GDM1 (cell line): ENCODE measurements around the gene SIL1.
"Not testable (repeated sequence)": the region's sequence is repeated elsewhere in the genome, so short reads cannot be mapped to it uniquely, and the experiment has no call there.

Source experiments
- DNase-seq: peaks from one replicate; lab custom pipeline; 2025; lab: John Stamatoyannopoulos, UW

Gene SIL1

GRCh38 chr5:139140591-139141071, 57.5 kb downstream of the SIL1 start:
- peak; percentile 45 for DNase-seq

- DNase-seq, result no peak
These were observed 59.4 kb downstream of the SIL1 start for GRCh38 chr5:139138809-139139208.

- no peak for DNase-seq
These were observed 60.1 kb downstream of the SIL1 start for GRCh38 chr5:139138109-139138508.

- DNase-seq, result peak; percentile 33
These were observed 60.5 kb downstream of the SIL1 start for GRCh38 chr5:139137697-139138096.

- no peak for DNase-seq
These were observed 63.3 kb downstream of the SIL1 start for GRCh38 chr5:139134906-139135305.

GRCh38 chr5:139133282-139133681, 64.9 kb downstream of the SIL1 start:
- DNase-seq, result no peak

GRCh38 chr5:139132515-139132914, 65.7 kb downstream of the SIL1 start:
- DNase-seq, result no peak

- DNase-seq, result peak; percentile 21
These were observed 66.2 kb downstream of the SIL1 start for GRCh38 chr5:139131921-139132432.

- DNase-seq, result no peak
These were observed 66.7 kb downstream of the SIL1 start for GRCh38 chr5:139131465-139131864.

- no peak for DNase-seq
These were observed 67.1 kb downstream of the SIL1 start for GRCh38 chr5:139131062-139131461.

GRCh38 chr5:139130214-139130613, 68.0 kb downstream of the SIL1 start:
- no peak for DNase-seq

- no peak for DNase-seq
These were observed 71.5 kb downstream of the SIL1 start for GRCh38 chr5:139126711-139127111.

- no peak for DNase-seq
These were observed 72.2 kb downstream of the SIL1 start for GRCh38 chr5:139125991-139126390.

- no peak for DNase-seq
These were observed 73.2 kb downstream of the SIL1 start for GRCh38 chr5:139124774-139125520.

GRCh38 chr5:139121120-139121519, 77.0 kb downstream of the SIL1 start:
- no peak for DNase-seq

- no peak for DNase-seq
These were observed 77.6 kb downstream of the SIL1 start for GRCh38 chr5:139120521-139120920.

- DNase-seq, result no peak
These were observed 79.4 kb downstream of the SIL1 start for GRCh38 chr5:139118804-139119203.

- DNase-seq, result no peak
These were observed 80.8 kb downstream of the SIL1 start for GRCh38 chr5:139117342-139117884.

GRCh38 chr5:139116100-139116655, 82.0 kb downstream of the SIL1 start:
- no peak for DNase-seq

- no peak for DNase-seq
These were observed 84.3 kb downstream of the SIL1 start for GRCh38 chr5:139113892-139114291.

GRCh38 chr5:139112362-139112761, 85.8 kb downstream of the SIL1 start:
- not testable (repeated sequence) for DNase-seq

GRCh38 chr5:139110526-139111168, 87.5 kb downstream of the SIL1 start:
- DNase-seq, result no peak
